ENCODE measurements around the gene ZFP69B.
A peak's percentile ranks its signal among the peaks of the same experiment; 100 is the strongest.

The ZFP69B gene

GRCh38 chr1:40449684-40450494 is at the start of gene ZFP69B:
TSS of gene ZFP69B (plus strand) at chr1:40450476. CDS start at chr1:40450962, 486 bp downstream.
- peak; percentile 76 for DNase-seq

- no peak for DNase-seq
Measured at GRCh38 chr1:40401473-40402201, 48.6 kb upstream of the ZFP69B start.

- DNase-seq = no peak
Measured at GRCh38 chr1:40404670-40405462, 45.4 kb upstream of the ZFP69B start.

- DNase-seq = no peak
Measured at GRCh38 chr1:40405812-40406211, 44.5 kb upstream of the ZFP69B start.

- no peak for DNase-seq
Measured at GRCh38 chr1:40407453-40407852, 42.8 kb upstream of the ZFP69B start.

GRCh38 chr1:40409467-40409866 is 40.8 kb upstream of the ZFP69B start:
- DNase-seq = no peak

- DNase-seq = no peak
Measured at GRCh38 chr1:40411294-40411693, 39.0 kb upstream of the ZFP69B start.

- DNase-seq = no peak
Measured at GRCh38 chr1:40411843-40412242, 38.4 kb upstream of the ZFP69B start.

- DNase-seq = no peak
Measured at GRCh38 chr1:40413527-40414252, 36.6 kb upstream of the ZFP69B start.

GRCh38 chr1:40414331-40414730 is 35.9 kb upstream of the ZFP69B start:
- DNase-seq = no peak

GRCh38 chr1:40416709-40417108 is 33.6 kb upstream of the ZFP69B start:
- DNase-seq = no peak

- no peak for DNase-seq
Measured at GRCh38 chr1:40421431-40422384, 28.6 kb upstream of the ZFP69B start.

- no peak for DNase-seq
Measured at GRCh38 chr1:40422630-40423263, 27.5 kb upstream of the ZFP69B start.

- DNase-seq = no peak
Measured at GRCh38 chr1:40423264-40423642, 27.0 kb upstream of the ZFP69B start.

- DNase-seq = no peak
Measured at GRCh38 chr1:40423951-40424618, 26.2 kb upstream of the ZFP69B start.

GRCh38 chr1:40425198-40425597 is 25.1 kb upstream of the ZFP69B start:
- no peak for DNase-seq

GRCh38 chr1:40431385-40431784 is 18.9 kb upstream of the ZFP69B start:
- no peak for DNase-seq

GRCh38 chr1:40432644-40433390 is 17.5 kb upstream of the ZFP69B start:
- no peak for DNase-seq

- no peak for DNase-seq
Measured at GRCh38 chr1:40435471-40435870, 14.8 kb upstream of the ZFP69B start.

GRCh38 chr1:40435876-40436275 is 14.4 kb upstream of the ZFP69B start:
- no peak for DNase-seq

All from amniotic stem cell (primary cell).